SK-N-SH (cell line): ENCODE data around the gene TUBA4B. TPM values are rescaled to one million over a fixed set of nuclear protein-coding genes. Genes with fewer than 3 reads are reported as not detected.

Experiments used
- CTCF ChIA-PET: fragments of 300-600, 350-600 bp; formaldehyde crosslinking; extraction: SDS; loops from one replicate; lab custom pipeline; 2021; lab: Yijun Ruan, JAX
- POLR2A ChIA-PET: fragments of 350-600 bp; sonication (Branson Sonifier 250); formaldehyde crosslinking; extraction: SDS; loops from one replicate; lab custom pipeline; 2020; ENCODE audit warnings: antibody characterized with exemption, inconsistent platforms; lab: Yijun Ruan, JAX
- DNase-seq: peaks from one replicate; pipeline ENCODE4 v3.0.0; 2012
- H2AFZ ChIP-seq: fragments of 200-600 bp; sonication (generic); 2 replicates; pipeline ENCODE4 v1.8.1; 2016; ENCODE audit warnings: antibody characterized with exemption, mild to moderate bottlenecking, low read depth
- H3F3A ChIP-seq: fragments of 200-600 bp; sonication (generic); replicated peaks from 2 replicates; pipeline ENCODE3; 2016; ENCODE audit warnings: antibody characterized with exemption, mild to moderate bottlenecking; ENCODE audit not compliant: insufficient read depth
- H3K27ac ChIP-seq, 2 experiments: fragments of 200-500 bp in 1 of 2; fragments of 200-600 bp in 1 of 2; sonication (Bioruptor generic) in 1 of 2; sonication (generic), shearing (Covaris generic) in 1 of 2; 2 replicates each; pipeline versions ENCODE4 v1.5.1 to v1.6.1; 2014 to 2016; ENCODE audit warnings: low read depth in 2 of 2, inconsistent platforms in 1 of 2, low read length in 1 of 2, mild to moderate bottlenecking in 1 of 2, mixed read lengths in 1 of 2
- H3K27me3 ChIP-seq: fragments of 200-600 bp; sonication (generic), shearing (Covaris generic); 2 replicates; pipeline ENCODE4 v1.6.1; 2016; ENCODE audit warnings: mixed run types; ENCODE audit not compliant: insufficient read depth
- H3K36me3 ChIP-seq, 2 experiments: fragments of 200-500 bp in 1 of 2; fragments of 200-600 bp in 1 of 2; sonication (Bioruptor generic) in 1 of 2; sonication (generic) in 1 of 2; replicated peaks in 1 of 2; 2 replicates each; pipeline versions ENCODE3 to v1.5.1; 2014 to 2016; ENCODE audit warnings: low read length in 1 of 2, mild to moderate bottlenecking in 1 of 2; ENCODE audit not compliant: insufficient read depth in 2 of 2, control insufficient read depth in 1 of 2
- H3K4me1 ChIP-seq, 2 experiments: fragments of 200-500 bp in 1 of 2; fragments of 200-600 bp in 1 of 2; sonication (Bioruptor generic) in 1 of 2; sonication (generic), shearing (Covaris generic) in 1 of 2; 2 replicates each; pipeline versions ENCODE4 v1.5.1 to v1.6.1; 2014 to 2016; ENCODE audit warnings: low read depth in 1 of 2, low read length in 1 of 2, mixed run types in 1 of 2; ENCODE audit not compliant: insufficient read depth in 2 of 2, control insufficient read depth in 1 of 2
- H3K4me2 ChIP-seq: fragments of 200-600 bp; sonication (generic), shearing (Covaris generic); 2 replicates; pipeline ENCODE4 v1.6.1; 2017; ENCODE audit warnings: mixed run types
- H3K4me3 ChIP-seq, 2 experiments: fragments of 200-500 bp in 1 of 2; fragments of 200-600 bp in 1 of 2; sonication (Bioruptor generic) in 1 of 2; sonication (generic), shearing (Covaris generic) in 1 of 2; 2 replicates each; pipeline versions ENCODE4 v1.5.1 to v1.8.1; 2014 to 2016; ENCODE audit warnings: low read depth in 2 of 2, inconsistent platforms in 1 of 2, low read length in 1 of 2, mild to moderate bottlenecking in 1 of 2, mixed read lengths in 1 of 2, moderate library complexity in 1 of 2
- H3K79me2 ChIP-seq: fragments of 200-600 bp; sonication (generic); 2 replicates; pipeline ENCODE4 v1.8.1; 2017; ENCODE audit warnings: mild to moderate bottlenecking; ENCODE audit not compliant: insufficient read depth
- H3K9ac ChIP-seq: fragments of 200-600 bp; sonication (generic); 2 replicates; pipeline ENCODE4 v1.6.1; 2017; ENCODE audit warnings: mixed run types
- H3K9me2 ChIP-seq: fragments of 200-600 bp; sonication (generic); 2 replicates; pipeline ENCODE4 v1.6.1; 2017; ENCODE audit warnings: mixed run types
- H3K9me3 ChIP-seq: fragments of 200-600 bp; sonication (generic); 2 replicates; pipeline ENCODE4 v1.6.1; 2017; ENCODE audit warnings: mixed run types, mild to moderate bottlenecking, moderate library complexity
- H4K20me1 ChIP-seq: fragments of 200-600 bp; sonication (generic); 2 replicates; pipeline ENCODE4 v1.6.1; 2017; ENCODE audit warnings: mild to moderate bottlenecking, mixed run types; ENCODE audit not compliant: insufficient read depth
- CTCF ChIP-seq: fragments of 200-600 bp; sonication (generic); IDR thresholded peaks from 2 replicates; pipeline ENCODE4 v1.6.1; 2017; ENCODE audit warnings: antibody characterized with exemption, mild to moderate bottlenecking, moderate library complexity
- ELF1 ChIP-seq: IDR thresholded peaks from 2 replicates; pipeline ENCODE4 v1.4.0; 2012
- FOXJ3 ChIP-seq: sonication (generic); formaldehyde crosslinking; IDR thresholded peaks from 2 replicates; pipeline ENCODE4 v1.5.1; 2020; ENCODE audit warnings: mild to moderate bottlenecking, missing genetic modification reagents
- FOXM1 ChIP-seq: IDR thresholded peaks from 2 replicates; pipeline ENCODE4 v1.4.0; 2012; ENCODE audit warnings: low read depth, mild to moderate bottlenecking
- GABPA ChIP-seq: IDR thresholded peaks from 2 replicates; pipeline ENCODE4 v1.4.0; 2012; ENCODE audit warnings: low read depth, mild to moderate bottlenecking
- GATA2 ChIP-seq: sonication (generic); formaldehyde crosslinking; IDR thresholded peaks from 2 replicates; pipeline ENCODE4 v1.5.0; 2020; ENCODE audit warnings: mild to moderate bottlenecking, missing genetic modification reagents
- IRF3 ChIP-seq: fragments of 150-350 bp; IDR thresholded peaks from 2 replicates; pipeline ENCODE4 v1.6.1; 2016; ENCODE audit warnings: mild to moderate bottlenecking, low read depth, low read length
- JUND ChIP-seq: IDR thresholded peaks from 2 replicates; pipeline ENCODE4 v1.4.0; 2012
- MXI1 ChIP-seq: IDR thresholded peaks from 2 replicates; pipeline ENCODE4 v1.6.1; 2012; ENCODE audit warnings: mild to moderate bottlenecking, low read depth, low read length, improper control_type of control experiment
- POLR2AphosphoS5 ChIP-seq: IDR thresholded peaks from 2 replicates; pipeline ENCODE4 v1.6.1; 2012; ENCODE audit warnings: low read depth, low read length
- RAD21 ChIP-seq: IDR thresholded peaks from 2 replicates; pipeline ENCODE4 v1.6.1; 2012; ENCODE audit warnings: mild to moderate bottlenecking, low read length
- SIN3A ChIP-seq: IDR thresholded peaks from 2 replicates; pipeline ENCODE4 v1.6.1; 2012; ENCODE audit warnings: low read depth, mild to moderate bottlenecking, low read length, moderate library complexity, borderline replicate concordance
- TCF12 ChIP-seq: IDR thresholded peaks from 2 replicates; pipeline ENCODE4 v1.4.0; 2012
- USF1 ChIP-seq: IDR thresholded peaks from 2 replicates; pipeline ENCODE4 v1.4.0; 2012; ENCODE audit warnings: low read depth, borderline replicate concordance
- WGBS: methylation state at CpG from one replicate; pipeline ENCODE4 v1.1.6; 2017; ENCODE audit warnings: low lambda C conversion rate; 5-methylcytosine and 5-hydroxymethylcytosine counted together
- polyA plus RNA-seq, 3 experiments: library from polyadenylated mRNA; depleted of rRNA; stranded (reverse); fragments of >200 nt; gene quantifications; 2 replicates each; pipeline ENCODE4 v1.2.3, GENCODE V29; 2012
- TF ChIP-seq, protein P1 (sequence below): IDR thresholded peaks from 2 replicates; pipeline ENCODE4 v1.4.0; 2012; ENCODE audit warnings: low read depth, borderline replicate concordance

TUBA4B gene
- polyA plus RNA-seq, 1 of the 3 experiments (the other 2 are of a cell fraction), result 0.03 TPM

DNA sequence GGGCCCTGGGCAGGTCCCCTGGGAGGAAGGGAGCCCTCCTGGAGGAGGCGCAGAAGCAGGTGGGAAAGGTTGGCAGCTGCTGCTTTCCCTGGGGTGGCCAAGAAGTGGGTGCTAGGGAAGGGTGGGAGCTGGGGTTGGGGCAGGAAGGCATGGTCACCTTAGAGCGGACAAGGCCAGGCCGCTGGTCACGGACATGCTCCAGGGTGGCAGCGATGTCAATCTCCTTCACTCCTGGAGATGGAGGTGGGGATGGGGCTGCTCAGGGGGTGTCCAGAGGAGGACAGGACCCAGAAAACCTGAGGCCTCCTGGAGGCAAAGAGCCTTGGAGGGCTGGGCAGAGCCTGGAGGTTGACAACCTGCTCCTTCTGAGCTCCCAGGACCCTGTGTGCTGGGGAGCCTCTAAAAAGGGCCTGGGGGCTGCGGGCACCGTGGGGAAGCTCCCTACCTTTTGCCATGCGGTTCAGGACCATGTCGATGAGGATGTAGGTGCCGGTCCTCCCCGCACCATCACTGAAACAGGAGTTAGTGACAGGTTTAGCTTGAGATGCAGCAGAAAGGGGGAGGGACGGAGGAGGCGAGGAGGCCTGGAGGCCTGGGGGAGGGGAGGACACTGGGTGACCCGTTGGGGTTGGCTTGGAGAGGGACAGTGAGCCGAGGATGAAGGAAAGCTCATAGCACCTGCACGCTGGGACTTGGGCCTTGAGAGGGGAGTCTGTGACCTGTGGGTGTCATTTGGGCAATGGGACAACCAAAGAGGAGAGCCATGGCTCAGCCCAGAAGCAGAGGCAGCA is 37.5 kb downstream of the TUBA4B start (continued):
- no peak for TF ChIP-seq IRF3

DNA sequence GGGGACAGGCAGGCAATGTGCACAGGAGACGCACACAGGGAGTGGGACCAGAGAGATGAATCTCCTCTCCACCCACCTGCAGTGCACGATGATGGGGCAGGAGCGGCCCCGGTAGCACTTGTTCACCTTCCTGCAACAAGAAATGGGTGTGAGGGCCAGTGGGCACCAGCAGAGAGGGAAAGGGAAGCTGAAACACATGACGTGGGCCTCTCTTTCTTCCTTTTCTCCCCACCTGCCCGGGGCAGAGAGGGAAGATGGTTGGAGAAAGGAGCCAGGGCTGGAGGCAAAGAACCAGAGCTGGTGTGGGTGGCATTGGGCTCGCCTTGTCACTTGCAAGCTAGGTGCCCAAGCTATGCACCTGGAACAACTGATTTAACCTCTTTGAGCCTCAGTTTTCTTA is 38.4 kb downstream of the TUBA4B start:
- TF ChIP-seq GABPA (no peak), JUND (no peak), ELF1 (no peak), FOXJ3 (no peak), FOXM1 (no peak), SIN3A (no peak), CTCF (no peak), GATA2 (CRISPR knock-in tag) (no peak), RAD21 (no peak), USF1 (no peak), TCF12 (no peak), MXI1 (no peak), POLR2AphosphoS5 (no peak)
- TF ChIP-seq, protein P1, sequence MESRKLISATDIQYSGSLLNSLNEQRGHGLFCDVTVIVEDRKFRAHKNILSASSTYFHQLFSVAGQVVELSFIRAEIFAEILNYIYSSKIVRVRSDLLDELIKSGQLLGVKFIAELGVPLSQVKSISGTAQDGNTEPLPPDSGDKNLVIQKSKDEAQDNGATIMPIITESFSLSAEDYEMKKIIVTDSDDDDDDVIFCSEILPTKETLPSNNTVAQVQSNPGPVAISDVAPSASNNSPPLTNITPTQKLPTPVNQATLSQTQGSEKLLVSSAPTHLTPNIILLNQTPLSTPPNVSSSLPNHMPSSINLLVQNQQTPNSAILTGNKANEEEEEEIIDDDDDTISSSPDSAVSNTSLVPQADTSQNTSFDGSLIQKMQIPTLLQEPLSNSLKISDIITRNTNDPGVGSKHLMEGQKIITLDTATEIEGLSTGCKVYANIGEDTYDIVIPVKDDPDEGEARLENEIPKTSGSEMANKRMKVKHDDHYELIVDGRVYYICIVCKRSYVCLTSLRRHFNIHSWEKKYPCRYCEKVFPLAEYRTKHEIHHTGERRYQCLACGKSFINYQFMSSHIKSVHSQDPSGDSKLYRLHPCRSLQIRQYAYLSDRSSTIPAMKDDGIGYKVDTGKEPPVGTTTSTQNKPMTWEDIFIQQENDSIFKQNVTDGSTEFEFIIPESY, result no peak
- Histone ChIP-seq H3K4me3 (no peak overlapping the region), H3K4me1 (peaks cover 8% of the 10 kb centered on the region in 2 experiments; a peak in 1 of 4 replicates), H3K79me2 (no peaks in the 10 kb centered on the region), H3K36me3 (no peaks in the 10 kb centered on the region), H3K4me2 (no peak overlapping the region), H3K27ac (no peak overlapping the region), H3K9me3 (no peaks in the 10 kb centered on the region), H3K27me3 (no peaks in the 10 kb centered on the region), H2AFZ (no peak overlapping the region), H3K9ac (no peak overlapping the region), H3K9me2 (no peaks in the 10 kb centered on the region), H4K20me1 (no peaks in the 10 kb centered on the region), H3F3A (peaks cover 12% of the 10 kb centered on the region)
- WGBS, result 82% methylated on average over 7 of the region's 7 CpGs
- CTCF ChIA-PET, result interaction anchor here (0.7 to 9.0 kb wide), 7 partner anchors 9 to 132 kb away, joined by 3 to 312 read pairs (median 6); partner anchors contain the start of genes CNPPD1, DNAJB2, NHEJ1 and SLC23A3
- no peak for DNase-seq
- POLR2A ChIA-PET, result interaction anchor here (0.6 to 1.1 kb wide), 2 partner anchors 12 to 52 kb away, joined by 3 to 5 read pairs; partner anchors contain the start of gene DNAJB2
